GM12891 (cell line): ENCODE measurements around the gene CAPSL.
"Not testable (repeated sequence)": the region's sequence is repeated elsewhere in the genome, so short reads cannot be mapped to it uniquely, and the experiment has no call there.

Experiments
- PAX5 ChIP-seq: IDR thresholded peaks from 2 replicates; pipeline ENCODE4 v1.6.1; 2011; ENCODE audit warnings: low read length, moderate library complexity, mild to moderate bottlenecking; ENCODE audit not compliant: insufficient read depth, severe bottlenecking
- POLR2A ChIP-seq: IDR thresholded peaks from 2 replicates; pipeline ENCODE4 v1.6.1; 2011; ENCODE audit warnings: low read depth, low read length, control low read depth
- POLR2AphosphoS5 ChIP-seq: IDR thresholded peaks from 2 replicates; pipeline ENCODE4 v1.6.1; 2011; ENCODE audit warnings: low read depth, low read length, control low read depth
- SPI1 ChIP-seq: IDR thresholded peaks from 2 replicates; pipeline ENCODE4 v1.6.1; 2011; ENCODE audit warnings: low read depth, low read length, control low read depth

DNA sequence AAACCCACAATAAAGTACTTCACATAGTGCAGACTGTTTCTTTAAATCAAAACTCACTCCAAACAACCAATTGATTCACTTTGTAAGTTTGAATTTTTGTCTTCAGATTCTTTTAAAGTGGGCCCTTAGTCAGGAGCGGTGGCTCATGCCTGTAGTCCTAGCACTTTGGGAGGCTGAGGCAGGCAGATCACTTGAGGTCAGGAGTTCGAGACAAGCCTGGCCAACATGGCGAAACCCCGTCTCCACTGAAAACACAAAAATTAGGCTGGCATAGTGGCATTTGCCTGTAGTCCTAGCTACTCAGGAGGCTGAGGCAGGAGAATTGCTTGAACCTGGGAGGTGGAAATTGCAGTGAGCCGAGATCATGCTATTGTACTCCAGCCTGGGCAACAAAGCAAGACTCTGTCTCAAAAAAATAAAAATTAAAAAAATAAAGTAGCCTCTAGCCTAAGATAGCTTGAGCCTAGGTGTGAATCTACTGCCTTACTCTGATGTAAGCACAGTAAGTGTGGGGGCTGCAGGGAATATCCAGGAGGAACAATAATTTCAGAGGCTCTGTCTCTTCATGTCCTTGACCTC, 82.1 kb downstream of the CAPSL start:
- TF ChIP-seq POLR2A, PAX5, POLR2AphosphoS5, SPI1: not testable (repeated sequence)
